Activated CD4-positive, alpha-beta T cell treated with anti-CD3 and anti-CD28 coated beads, Interleukin-2, amount 10 ng/mL, durations not matched to agents 7 days and 5 days (primary cell): ENCODE results near the gene NDUFA12. TPM values are rescaled to one million over a fixed set of nuclear protein-coding genes. Genes with fewer than 3 reads are reported as not detected.

Experiments used
- CTCF ChIA-PET: fragments of 350-600 bp; sonication (Branson Sonifier 250); formaldehyde crosslinking; loops from one replicate; lab custom pipeline; 2021; ENCODE audit warnings: antibody characterized with exemption; lab: Charles Lee
- POLR2A ChIA-PET: fragments of 350-600 bp; sonication (Branson Sonifier 250); formaldehyde crosslinking; loops from one replicate; lab custom pipeline; 2021; ENCODE audit warnings: antibody characterized with exemption; lab: Charles Lee
- DNase-seq: peaks from one replicate; pipeline ENCODE4 v3.0.0-alpha.2; 2020
- H3K27ac Mint-ChIP-seq: one replicate; pipeline ENCODE4 v1.8.0; 2021; ENCODE audit warnings: mild to moderate bottlenecking, moderate library complexity, mixed read lengths
- H3K27me3 Mint-ChIP-seq: one replicate; pipeline ENCODE4 v1.8.0; 2021; ENCODE audit warnings: mixed read lengths
- H3K36me3 Mint-ChIP-seq: one replicate; pipeline ENCODE4 v1.8.0; 2021; ENCODE audit warnings: low read depth, mixed read lengths
- H3K4me1 Mint-ChIP-seq: one replicate; pipeline ENCODE4 v1.8.0; 2021; ENCODE audit warnings: mixed read lengths
- H3K4me3 Mint-ChIP-seq: one replicate; pipeline ENCODE4 v1.8.0; 2021; ENCODE audit warnings: mild to moderate bottlenecking, moderate library complexity, mixed read lengths
- H3K9me3 Mint-ChIP-seq: one replicate; pipeline ENCODE4 v1.8.0; 2021; ENCODE audit warnings: mixed read lengths
- total RNA-seq, 2 experiments: library from RNA; stranded (reverse); gene quantifications; one replicate each; pipeline ENCODE4 v1.2.3, GENCODE V29; 2021

NDUFA12 gene
- total RNA-seq, 2 experiments from 2014 or later, result 172 to 219 TPM

DNA sequence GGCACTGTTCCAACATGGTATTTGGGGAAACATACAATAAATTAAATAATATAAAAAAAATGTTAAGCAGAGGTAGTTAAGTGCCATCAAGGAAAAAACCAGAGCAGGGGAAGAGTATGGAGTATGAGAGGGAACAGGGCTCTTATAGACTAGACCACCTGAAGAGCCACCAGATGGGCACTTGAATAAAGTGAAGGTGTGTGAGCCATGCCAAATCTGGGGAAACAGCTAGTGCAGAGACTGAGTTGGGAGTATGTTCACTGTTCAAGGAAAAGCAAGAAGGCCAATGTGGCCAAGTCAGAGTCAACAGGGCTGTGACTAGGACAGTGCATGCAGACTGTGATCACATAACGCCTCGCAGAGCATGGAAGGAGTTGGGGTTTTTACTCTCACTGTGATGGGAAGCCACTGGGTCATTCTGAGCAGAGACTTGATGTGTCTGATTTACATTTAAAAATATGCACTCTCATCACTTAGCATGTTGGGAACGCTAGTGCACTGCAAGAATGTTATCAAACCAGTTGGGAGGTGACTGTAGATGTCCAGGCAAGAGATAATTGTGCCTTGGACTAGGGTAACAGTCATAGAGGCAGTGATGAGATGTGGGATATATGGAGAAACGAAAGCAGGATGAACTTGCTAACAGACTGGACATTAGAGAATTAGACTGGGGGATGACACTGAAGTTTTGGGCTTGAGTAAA lies 25.6 kb downstream of the NDUFA12 start:
- CTCF ChIA-PET, result no interaction called here
- peaks cover 10% of the 10 kb centered on the region for H3K36me3 Mint-ChIP-seq
- POLR2A ChIA-PET, result interaction anchor here (0.6 kb wide), 1 partner anchor 1539 kb away, joined by 3 read pairs; no protein-coding TSS in a partner anchor
- no peak for DNase-seq
- peaks cover 21% of the 10 kb centered on the region for H3K4me1 Mint-ChIP-seq
- no peak overlapping the region for H3K27ac Mint-ChIP-seq
- H3K27me3 Mint-ChIP-seq, result no peaks in the 10 kb centered on the region
- no peaks in the 10 kb centered on the region for H3K9me3 Mint-ChIP-seq
- H3K4me3 Mint-ChIP-seq, result no peak overlapping the region

DNA sequence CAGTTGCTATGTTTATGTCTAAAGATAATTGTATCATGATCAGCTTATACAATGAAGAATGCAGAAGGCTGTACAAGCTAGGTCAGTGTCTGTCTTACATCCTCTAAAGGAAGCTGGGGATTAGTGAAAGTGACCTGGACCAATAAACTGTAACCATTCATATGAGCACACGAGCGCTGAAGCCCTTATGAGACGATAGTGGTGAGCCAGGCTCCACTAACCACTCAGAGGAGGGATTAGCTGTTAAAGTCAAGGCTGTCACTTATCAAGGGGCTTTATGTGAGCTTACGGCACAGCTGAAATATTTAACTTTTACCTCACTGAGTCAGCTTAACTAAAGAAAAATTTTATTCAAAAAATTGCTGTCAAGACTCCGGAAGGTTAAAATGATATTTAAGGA lies 30.3 kb downstream of the NDUFA12 start:
- ChIA-PET CTCF (interaction anchor here (0.8 to 2.0 kb wide), 2 partner anchors 9 to 14 kb away, joined by 3 to 6 read pairs; no protein-coding TSS in a partner anchor), POLR2A (interaction anchor here (0.6 kb wide), 2 partner anchors 76 to 475 kb away, joined by 3 read pairs; no protein-coding TSS in a partner anchor)
- H3K27ac Mint-ChIP-seq, result no peak overlapping the region
- DNase-seq, result no peak
- peaks cover 25% of the 10 kb centered on the region for H3K36me3 Mint-ChIP-seq
- peaks cover 2% of the 10 kb centered on the region for H3K4me1 Mint-ChIP-seq
- H3K4me3 Mint-ChIP-seq, result no peak overlapping the region
- H3K27me3 Mint-ChIP-seq, result no peaks in the 10 kb centered on the region
- no peaks in the 10 kb centered on the region for H3K9me3 Mint-ChIP-seq

DNA sequence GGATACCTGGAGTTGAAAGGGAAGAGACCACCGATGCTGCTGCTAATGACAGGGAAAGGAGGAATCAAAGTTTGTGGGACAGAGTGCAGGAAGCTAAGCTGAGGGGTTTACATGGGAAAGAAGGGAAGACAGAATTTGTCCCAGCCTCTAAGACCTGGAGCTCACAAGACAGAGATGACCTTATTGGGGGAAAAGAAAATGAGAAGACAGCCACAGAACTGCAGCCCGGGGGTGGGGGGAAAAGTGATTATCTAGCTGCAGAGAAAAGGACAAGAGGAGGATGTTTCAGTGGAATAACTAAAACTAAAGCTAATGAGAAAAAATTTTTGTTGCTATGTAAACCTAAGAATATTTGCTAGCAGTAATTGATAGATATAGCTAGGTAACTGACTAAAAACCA lies 30.7 kb downstream of the NDUFA12 start:
- no peak overlapping the region for H3K4me3 Mint-ChIP-seq
- no peaks in the 10 kb centered on the region for H3K9me3 Mint-ChIP-seq
- no peak overlapping the region for H3K27ac Mint-ChIP-seq
- CTCF ChIA-PET, result interaction anchor here (0.8 to 2.0 kb wide), 3 partner anchors 10 to 21 kb away, joined by 3 to 6 read pairs (median 3); no protein-coding TSS in a partner anchor
- peaks cover 25% of the 10 kb centered on the region for H3K36me3 Mint-ChIP-seq
- H3K27me3 Mint-ChIP-seq, result no peaks in the 10 kb centered on the region
- POLR2A ChIA-PET, result interaction anchor here (0.6 kb wide), 2 partner anchors 76 to 475 kb away, joined by 3 read pairs; no protein-coding TSS in a partner anchor
- no peak for DNase-seq
- H3K4me1 Mint-ChIP-seq, result peaks cover 2% of the 10 kb centered on the region

DNA sequence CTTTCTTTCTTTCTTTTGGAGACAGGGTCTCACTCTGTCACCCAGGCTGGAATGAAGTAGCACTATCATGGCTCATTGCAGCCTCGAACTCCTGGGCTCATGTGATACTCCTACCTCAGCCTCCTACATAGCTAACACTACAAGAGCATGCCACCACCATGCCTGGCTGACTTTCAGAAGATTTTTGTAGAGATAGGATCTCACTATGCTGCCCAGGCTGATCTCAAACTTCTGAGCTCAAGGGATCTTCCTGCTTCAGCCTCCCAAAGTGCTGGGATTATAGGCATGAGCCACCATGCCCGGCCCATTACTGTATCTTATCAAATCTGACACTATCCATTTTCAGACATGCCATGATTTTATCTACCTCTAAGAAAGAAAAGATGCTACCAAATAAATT lies 31.6 kb downstream of the NDUFA12 start:
- no peak overlapping the region for H3K27ac Mint-ChIP-seq
- H3K9me3 Mint-ChIP-seq, result no peaks in the 10 kb centered on the region
- POLR2A ChIA-PET, result no interaction called here

DNA sequence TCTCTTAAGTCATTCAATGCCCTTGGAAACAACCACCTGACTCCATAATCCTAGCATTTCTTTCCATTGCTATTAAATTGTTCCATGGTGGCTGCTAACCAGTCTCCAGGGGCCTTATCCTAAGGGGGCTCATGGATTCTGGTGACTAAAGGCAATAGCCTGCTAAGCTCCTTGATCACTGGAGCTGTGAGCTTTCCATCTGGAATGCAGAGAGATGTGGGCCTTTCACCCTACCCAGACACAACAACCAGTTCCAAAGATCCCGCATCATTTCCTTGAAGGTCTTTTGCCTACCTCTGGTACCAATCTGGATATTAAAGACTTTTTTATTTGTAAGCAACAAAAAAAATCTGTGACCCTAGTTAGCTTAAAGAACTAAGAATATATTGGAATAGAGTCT lies 32.9 kb downstream of the NDUFA12 start:
- Mint-ChIP-seq H3K36me3 (peaks cover 25% of the 10 kb centered on the region), H3K4me3 (no peak overlapping the region), H3K4me1 (no peaks in the 10 kb centered on the region), H3K27me3 (no peaks in the 10 kb centered on the region), H3K9me3 (no peaks in the 10 kb centered on the region), H3K27ac (no peak overlapping the region)
- ChIA-PET CTCF (interaction anchor here (0.5 to 2.0 kb wide), 4 partner anchors 9 to 182 kb away, joined by 3 to 9 read pairs (median 3); no protein-coding TSS in a partner anchor), POLR2A (interaction anchor here (0.7 kb wide), 1 partner anchor 34 kb away, joined by 5 read pairs; no protein-coding TSS in a partner anchor)
- DNase-seq, result no peak

More for the DNA sequence above, 31.6 kb downstream of the NDUFA12 start:
- H3K4me3 Mint-ChIP-seq, result no peak overlapping the region
- H3K4me1 Mint-ChIP-seq, result no peaks in the 10 kb centered on the region
- H3K36me3 Mint-ChIP-seq, result peaks cover 25% of the 10 kb centered on the region
- DNase-seq, result no peak
- CTCF ChIA-PET, result interaction anchor here (0.6 to 1.5 kb wide), 2 partner anchors 22 to 367 kb away, joined by 3 read pairs; no protein-coding TSS in a partner anchor
- H3K27me3 Mint-ChIP-seq, result no peaks in the 10 kb centered on the region

DNA sequence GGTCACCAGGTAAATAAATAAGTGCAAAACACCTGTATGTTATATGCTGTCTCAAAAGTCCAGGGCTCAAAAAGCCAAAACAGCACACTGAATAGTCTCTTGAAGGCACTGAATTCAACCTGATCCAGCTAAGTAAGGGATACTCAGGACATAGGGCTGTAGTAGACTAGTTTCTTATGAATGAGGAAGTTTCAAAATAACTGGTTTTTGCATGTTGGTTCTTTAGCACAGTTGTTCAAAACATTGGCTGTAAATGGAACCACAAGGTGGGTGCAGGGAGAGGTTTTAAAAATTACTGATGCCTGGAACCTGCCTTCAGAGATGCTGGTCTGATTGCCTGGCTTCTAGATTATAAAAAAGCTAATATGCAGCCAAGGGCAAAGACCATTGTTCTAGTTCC lies 34.1 kb downstream of the NDUFA12 start:
- ChIA-PET POLR2A (no interaction called here), CTCF (interaction anchor here (0.6 to 2.0 kb wide), 2 partner anchors 8 to 463 kb away, joined by 3 to 9 read pairs; no protein-coding TSS in a partner anchor)
- DNase-seq, result no peak
- Mint-ChIP-seq H3K27me3 (no peaks in the 10 kb centered on the region), H3K9me3 (no peaks in the 10 kb centered on the region), H3K27ac (no peak overlapping the region), H3K36me3 (peaks cover 22% of the 10 kb centered on the region), H3K4me1 (no peaks in the 10 kb centered on the region), H3K4me3 (no peak overlapping the region)

DNA sequence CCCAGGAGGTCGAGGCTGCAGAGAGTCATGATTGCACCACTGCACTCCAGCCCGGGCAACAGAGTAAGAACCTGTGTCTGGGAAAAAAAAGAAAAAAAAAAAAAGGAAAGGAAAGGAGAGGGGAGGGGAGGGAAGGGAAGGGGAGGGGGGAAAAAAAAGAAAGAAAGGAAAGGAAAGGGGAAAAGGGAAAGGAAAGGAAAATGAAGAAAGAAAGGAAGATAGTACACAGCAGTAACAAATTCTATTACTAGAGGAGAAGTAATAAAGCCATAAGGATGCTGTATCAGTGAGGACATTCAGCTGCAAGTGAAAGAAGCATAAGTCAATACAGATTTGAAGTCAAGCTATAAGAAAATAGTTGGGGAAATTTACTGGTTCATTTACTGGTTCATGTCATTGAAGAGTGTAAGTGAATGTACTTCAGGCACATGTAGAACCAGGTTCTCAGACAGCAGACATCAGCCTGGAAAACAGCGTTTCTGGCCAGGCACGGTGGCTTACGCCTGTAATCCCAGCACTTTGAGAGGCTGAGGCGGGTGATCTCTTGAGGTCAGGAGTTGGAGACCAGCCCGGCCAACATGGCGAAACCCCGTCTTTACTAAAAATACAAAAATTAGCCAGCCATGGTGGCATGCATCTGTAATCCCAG lies 37.4 kb downstream of the NDUFA12 start:
- H3K27me3 Mint-ChIP-seq, result no peaks in the 10 kb centered on the region
- no peak overlapping the region for H3K4me3 Mint-ChIP-seq
- H3K4me1 Mint-ChIP-seq, result no peaks in the 10 kb centered on the region
- ChIA-PET CTCF (no interaction called here), POLR2A (no interaction called here)
- no peaks in the 10 kb centered on the region for H3K9me3 Mint-ChIP-seq
- no peak for DNase-seq
- no peak overlapping the region for H3K27ac Mint-ChIP-seq
- H3K36me3 Mint-ChIP-seq, result peaks cover 8% of the 10 kb centered on the region

DNA sequence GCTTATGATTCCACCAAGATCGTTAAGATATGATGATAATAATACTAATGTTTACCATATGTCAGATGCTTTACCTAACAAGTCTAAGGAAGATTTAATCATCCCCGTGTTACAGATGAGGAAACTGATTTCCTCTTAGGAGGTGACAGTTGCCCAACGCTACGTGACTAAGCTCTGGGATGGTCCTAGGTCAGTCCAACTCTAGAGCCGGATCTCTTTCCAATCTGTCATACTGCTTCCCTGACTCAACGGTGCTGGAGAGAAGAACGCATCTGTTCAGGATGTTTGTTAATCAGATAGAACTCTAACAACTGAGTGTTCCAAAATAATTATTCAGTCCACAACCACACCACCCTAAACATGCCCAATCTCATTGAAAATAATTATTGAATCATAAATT lies 39.8 kb downstream of the NDUFA12 start:
- Mint-ChIP-seq H3K27ac (no peak overlapping the region), H3K4me3 (no peak overlapping the region), H3K27me3 (no peaks in the 10 kb centered on the region), H3K36me3 (no peaks in the 10 kb centered on the region), H3K4me1 (no peaks in the 10 kb centered on the region), H3K9me3 (no peaks in the 10 kb centered on the region)
- CTCF ChIA-PET, result no interaction called here
- POLR2A ChIA-PET, result no interaction called here
- DNase-seq, result no peak

DNA sequence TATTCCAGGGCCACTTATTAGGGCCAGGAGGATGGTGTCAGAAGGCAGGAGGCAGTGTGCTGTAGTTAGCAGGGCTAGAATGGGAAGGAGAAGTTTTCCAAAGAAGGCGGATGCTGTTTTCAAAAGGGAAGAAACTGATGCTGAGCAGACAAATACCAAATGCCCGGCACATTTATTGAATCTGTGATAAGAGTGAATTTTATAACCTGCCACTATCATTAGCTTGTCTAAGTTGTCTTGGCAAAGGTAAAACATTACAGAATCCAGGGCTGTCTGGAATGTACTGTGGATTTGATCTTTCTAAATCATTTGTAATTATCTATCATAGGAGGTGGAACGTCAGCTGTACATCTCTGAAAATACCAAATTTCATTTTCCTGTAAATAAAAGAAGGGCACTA lies 40.8 kb downstream of the NDUFA12 start:
- H3K27ac Mint-ChIP-seq, result no peak overlapping the region
- H3K4me1 Mint-ChIP-seq, result no peaks in the 10 kb centered on the region
- no peak for DNase-seq
- CTCF ChIA-PET, result interaction anchor here (1.1 kb wide), 1 partner anchor 10 kb away, joined by 4 read pairs; no protein-coding TSS in a partner anchor
- no peaks in the 10 kb centered on the region for H3K27me3 Mint-ChIP-seq
- POLR2A ChIA-PET, result no interaction called here
- no peak overlapping the region for H3K4me3 Mint-ChIP-seq
- H3K9me3 Mint-ChIP-seq, result no peaks in the 10 kb centered on the region
- no peaks in the 10 kb centered on the region for H3K36me3 Mint-ChIP-seq

DNA sequence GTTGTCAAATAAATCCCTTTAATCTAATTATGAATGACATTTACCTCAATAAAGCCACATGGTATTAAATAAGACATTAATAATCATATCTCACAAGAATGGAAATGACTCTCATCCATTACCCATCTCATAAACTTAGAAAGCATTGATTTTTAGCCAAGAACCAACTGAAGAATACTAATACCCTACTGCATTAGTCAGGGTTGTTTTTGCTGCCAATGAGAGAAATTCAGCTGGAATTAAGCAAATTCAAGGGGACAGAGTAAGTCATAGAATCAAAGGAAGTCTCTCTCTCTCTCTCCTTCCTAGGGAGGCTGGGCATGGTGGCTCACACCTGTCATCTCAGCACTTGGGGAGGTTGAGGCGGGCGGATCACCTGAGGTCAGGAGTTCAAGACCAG lies 41.6 kb downstream of the NDUFA12 start:
- Mint-ChIP-seq H3K4me3 (no peak overlapping the region), H3K27me3 (no peaks in the 10 kb centered on the region), H3K27ac (no peak overlapping the region), H3K4me1 (no peaks in the 10 kb centered on the region), H3K36me3 (no peaks in the 10 kb centered on the region), H3K9me3 (no peaks in the 10 kb centered on the region)
- no peak for DNase-seq
- CTCF ChIA-PET, result interaction anchor here (1.1 to 2.3 kb wide), 2 partner anchors 8 to 10 kb away, joined by 4 to 9 read pairs; no protein-coding TSS in a partner anchor
- POLR2A ChIA-PET, result no interaction called here

DNA sequence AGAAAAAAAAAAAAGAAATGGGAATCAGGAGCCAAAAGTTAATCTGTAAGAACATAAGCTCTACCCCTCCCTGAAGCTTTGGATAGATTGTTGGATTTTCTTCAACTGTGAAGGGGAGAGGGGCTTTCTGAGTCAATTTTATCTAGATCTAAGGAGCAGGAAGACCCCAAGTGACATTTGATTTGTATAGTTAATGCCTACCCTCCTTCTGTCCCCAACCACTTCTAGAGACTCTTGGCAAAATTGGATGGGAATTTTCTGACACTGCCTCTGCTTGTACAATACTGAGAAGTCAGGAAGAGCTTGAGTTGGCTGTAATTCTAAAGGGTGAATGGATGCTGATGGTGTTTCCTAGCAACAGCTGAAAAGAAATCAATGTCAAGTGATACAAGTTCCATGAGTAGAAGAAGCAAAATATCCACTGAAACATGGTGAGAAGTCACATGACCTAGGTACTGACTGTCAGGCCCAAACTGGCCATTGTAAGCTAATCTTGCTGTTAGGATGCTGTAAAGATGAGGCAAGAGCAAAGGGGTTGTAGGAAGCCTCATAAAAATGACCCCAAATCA lies 42.2 kb downstream of the NDUFA12 start:
- ChIA-PET CTCF (interaction anchor here (2.3 kb wide), 1 partner anchor 9 kb away, joined by 9 read pairs; no protein-coding TSS in a partner anchor), POLR2A (no interaction called here)
- no peak overlapping the region for H3K4me3 Mint-ChIP-seq
- H3K36me3 Mint-ChIP-seq, result no peaks in the 10 kb centered on the region
- no peaks in the 10 kb centered on the region for H3K27me3 Mint-ChIP-seq
- H3K4me1 Mint-ChIP-seq, result no peaks in the 10 kb centered on the region
- H3K27ac Mint-ChIP-seq, result no peak overlapping the region
- DNase-seq, result no peak
- H3K9me3 Mint-ChIP-seq, result no peaks in the 10 kb centered on the region

DNA sequence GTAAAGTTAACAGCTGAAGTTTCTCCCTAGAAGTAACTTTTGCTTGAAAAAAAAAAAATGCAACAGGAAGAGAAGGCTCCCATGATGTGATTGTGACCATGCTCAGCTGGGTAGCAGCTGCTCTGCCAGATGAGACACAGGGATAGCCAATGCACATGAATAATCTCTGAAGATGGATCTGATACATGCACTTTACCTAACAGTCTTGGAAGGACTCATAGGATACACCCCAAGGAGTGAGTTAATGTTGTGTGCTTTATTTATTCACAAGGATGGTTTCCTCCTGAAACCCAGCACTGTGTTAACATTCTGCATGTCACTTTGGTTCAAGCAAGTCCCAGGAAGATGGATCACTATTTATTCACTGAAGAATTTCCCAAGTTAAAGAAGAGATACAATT lies 46.5 kb downstream of the NDUFA12 start:
- Mint-ChIP-seq H3K4me1 (no peaks in the 10 kb centered on the region), H3K27ac (no peak overlapping the region), H3K27me3 (peaks cover 11% of the 10 kb centered on the region), H3K4me3 (no peak overlapping the region), H3K36me3 (no peaks in the 10 kb centered on the region), H3K9me3 (no peaks in the 10 kb centered on the region)
- no peak for DNase-seq
- POLR2A ChIA-PET, result interaction anchor here (1.0 kb wide), 1 partner anchor 9 kb away, joined by 5 read pairs; no protein-coding TSS in a partner anchor
- CTCF ChIA-PET, result interaction anchor here (0.5 kb wide), 1 partner anchor 23 kb away, joined by 3 read pairs; no protein-coding TSS in a partner anchor
